ENCODE measurements around the gene BAIAP2. TPM values are rescaled to one million over a fixed set of nuclear protein-coding genes. Genes with fewer than 3 reads are reported as not detected.

The BAIAP2 gene
- total RNA-seq, 1 donor: 27.5 TPM

DNA sequence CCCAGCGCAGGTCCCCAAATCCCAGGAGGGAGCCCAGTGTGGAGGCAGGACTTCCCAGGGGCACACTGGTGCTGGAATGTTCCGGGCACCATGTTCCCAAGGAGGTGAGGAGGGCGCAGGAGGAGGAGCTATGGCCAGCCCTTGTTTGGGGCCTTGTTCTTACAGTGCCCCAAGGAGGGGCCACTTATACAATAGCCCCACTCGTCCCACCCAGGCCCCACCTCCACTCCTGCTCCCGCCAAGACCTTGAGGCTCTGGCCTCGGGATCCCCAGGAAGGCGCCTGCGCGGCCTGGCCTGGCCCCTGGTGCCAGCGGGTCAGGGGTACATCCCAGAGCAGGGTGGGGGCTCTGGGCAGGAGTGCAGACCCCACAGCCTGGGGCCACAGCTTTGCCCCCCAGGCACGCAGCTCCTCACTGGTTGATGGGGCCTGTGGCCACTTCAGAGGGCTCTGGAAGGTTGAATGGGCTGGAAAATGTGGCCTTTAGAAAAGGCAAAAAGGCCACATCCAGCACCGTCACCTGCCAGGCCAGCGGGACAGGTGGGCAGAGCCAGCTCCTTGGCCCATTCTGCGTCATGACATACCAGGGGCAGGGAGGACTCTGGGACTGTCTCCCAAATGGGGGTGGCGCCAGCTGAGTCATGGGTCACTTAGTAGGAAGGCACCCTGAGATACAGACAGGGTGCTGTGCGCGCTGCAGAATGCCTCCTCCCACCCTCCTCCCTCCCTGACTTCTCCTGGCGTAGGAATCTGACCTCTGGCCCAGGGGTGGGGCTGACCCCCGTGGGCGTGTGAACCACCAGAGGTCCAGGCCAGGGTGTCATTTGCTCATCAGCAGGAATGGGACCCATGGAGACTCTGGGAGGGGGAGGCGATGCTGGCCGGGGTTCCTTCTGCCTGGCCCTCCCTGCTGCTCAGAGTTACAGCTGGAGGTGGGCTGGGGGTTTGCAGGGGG, 98.1 kb downstream of the BAIAP2 start:
- H3K4me3 ChIP-seq (ENCODE audit: low read depth, low read length): no peak overlapping the region
- DNase-seq (ENCODE audit: low read depth): no peak
- TF ChIP-seq, protein P1, sequence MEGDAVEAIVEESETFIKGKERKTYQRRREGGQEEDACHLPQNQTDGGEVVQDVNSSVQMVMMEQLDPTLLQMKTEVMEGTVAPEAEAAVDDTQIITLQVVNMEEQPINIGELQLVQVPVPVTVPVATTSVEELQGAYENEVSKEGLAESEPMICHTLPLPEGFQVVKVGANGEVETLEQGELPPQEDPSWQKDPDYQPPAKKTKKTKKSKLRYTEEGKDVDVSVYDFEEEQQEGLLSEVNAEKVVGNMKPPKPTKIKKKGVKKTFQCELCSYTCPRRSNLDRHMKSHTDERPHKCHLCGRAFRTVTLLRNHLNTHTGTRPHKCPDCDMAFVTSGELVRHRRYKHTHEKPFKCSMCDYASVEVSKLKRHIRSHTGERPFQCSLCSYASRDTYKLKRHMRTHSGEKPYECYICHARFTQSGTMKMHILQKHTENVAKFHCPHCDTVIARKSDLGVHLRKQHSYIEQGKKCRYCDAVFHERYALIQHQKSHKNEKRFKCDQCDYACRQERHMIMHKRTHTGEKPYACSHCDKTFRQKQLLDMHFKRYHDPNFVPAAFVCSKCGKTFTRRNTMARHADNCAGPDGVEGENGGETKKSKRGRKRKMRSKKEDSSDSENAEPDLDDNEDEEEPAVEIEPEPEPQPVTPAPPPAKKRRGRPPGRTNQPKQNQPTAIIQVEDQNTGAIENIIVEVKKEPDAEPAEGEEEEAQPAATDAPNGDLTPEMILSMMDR (IDR thresholded peaks at IDR 0.05; ENCODE audit: insufficient read depth, low read length): no peak

GRCh38 chr17:81134064-81134781, 99.3 kb downstream of the BAIAP2 start:
- no peak for DNase-seq (ENCODE audit: low read depth)
- TF ChIP-seq, protein P1 (IDR thresholded peaks at IDR 0.05; ENCODE audit: insufficient read depth, low read length): no peak
- H3K4me3 ChIP-seq (ENCODE audit: low read depth, low read length): no peak overlapping the region

DNA sequence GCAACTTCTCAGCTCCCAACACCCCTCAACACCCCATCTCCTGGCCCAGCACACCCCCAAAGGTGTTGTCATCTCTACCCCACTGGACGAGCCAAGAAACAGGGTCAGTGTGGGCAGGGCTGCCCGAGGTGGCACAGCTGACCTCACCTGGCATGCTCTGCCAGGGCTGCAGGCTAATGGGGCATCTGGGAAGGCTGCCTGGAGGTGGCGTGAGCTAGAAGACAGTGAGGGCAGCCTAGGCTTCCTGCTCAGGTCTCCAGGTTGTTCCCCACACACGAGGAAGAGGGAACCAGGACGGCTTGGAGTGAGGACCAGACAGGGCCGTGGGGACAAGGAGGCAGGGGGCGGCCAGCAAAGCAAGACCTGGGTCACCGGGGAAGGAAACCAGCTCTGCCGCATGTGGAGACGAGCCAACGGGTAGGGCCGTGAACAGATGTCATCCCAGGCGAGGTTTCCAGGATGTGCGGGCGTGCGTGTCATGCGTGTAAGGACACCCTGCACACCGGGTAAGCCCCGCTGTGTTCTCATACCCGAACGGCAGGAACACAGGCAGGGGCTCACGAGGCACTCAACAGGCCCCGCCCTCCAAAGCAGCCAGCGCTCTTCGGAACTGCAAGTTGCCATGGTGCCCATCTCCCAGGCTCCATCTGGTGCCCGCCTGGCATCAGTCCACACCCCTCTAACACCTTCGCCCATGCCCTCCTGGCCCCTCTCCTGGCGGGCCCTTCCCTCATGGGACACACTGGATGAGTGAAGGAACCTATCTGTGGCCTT, 100.7 kb downstream of the BAIAP2 start:
- H3K4me3 ChIP-seq (ENCODE audit: low read depth, low read length): no peak overlapping the region
- DNase-seq (ENCODE audit: low read depth): no peak
- TF ChIP-seq, protein P1 (IDR thresholded peaks at IDR 0.05; ENCODE audit: insufficient read depth, low read length): no peak

DNA sequence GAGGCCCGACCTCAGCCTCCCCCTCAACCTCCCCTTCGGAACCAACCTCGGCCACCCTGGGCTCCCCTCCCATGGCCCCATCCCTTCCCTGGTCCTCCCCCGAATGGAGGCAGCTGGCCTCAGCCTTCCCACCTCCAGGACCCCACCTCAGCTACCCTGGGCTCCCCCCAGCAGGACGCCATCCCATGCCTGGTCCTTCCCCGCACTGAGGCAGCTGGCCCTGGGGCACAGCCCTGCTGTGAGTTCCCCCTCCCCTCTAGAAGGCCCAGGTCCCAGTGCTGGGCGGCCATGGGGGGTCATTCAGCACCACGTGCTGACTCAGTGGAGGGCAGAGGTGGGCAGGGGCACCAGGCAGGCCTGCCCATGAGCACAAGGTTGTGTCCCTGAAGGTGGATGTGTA, 101.4 kb downstream of the BAIAP2 start:
- H3K4me3 ChIP-seq (ENCODE audit: low read depth, low read length): no peak overlapping the region
- TF ChIP-seq, protein P1 (IDR thresholded peaks at IDR 0.05; ENCODE audit: insufficient read depth, low read length): no peak
- DNase-seq (ENCODE audit: low read depth): no peak

DNA sequence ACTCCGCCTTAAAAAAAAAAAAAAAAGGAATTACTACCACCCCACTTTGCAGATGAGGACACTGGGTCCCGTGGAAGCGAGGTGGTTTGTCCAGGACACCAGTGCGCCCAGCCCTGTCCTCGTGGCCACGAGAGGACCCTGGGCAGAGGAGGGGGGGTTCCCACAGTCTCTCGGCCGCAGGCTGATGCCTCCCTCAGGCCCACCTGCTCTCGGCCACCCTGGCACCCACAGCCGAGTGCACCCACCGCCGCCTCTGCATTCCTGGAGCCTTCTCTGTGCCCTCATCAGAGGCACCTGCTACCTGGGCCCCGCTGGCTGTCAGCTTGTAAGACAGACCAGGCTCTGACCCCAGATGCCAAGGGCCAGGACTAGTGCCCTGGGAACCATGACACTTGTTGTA, 102.3 kb downstream of the BAIAP2 start:
- DNase-seq (ENCODE audit: low read depth): no peak
- TF ChIP-seq, protein P1 (IDR thresholded peaks at IDR 0.05; ENCODE audit: insufficient read depth, low read length): no peak
- H3K4me3 ChIP-seq (ENCODE audit: low read depth, low read length): no peak overlapping the region

- no peak for DNase-seq (ENCODE audit: low read depth)
- TF ChIP-seq, protein P1 (IDR thresholded peaks at IDR 0.05; ENCODE audit: insufficient read depth, low read length): no peak
- no peak overlapping the region for H3K4me3 ChIP-seq (ENCODE audit: low read depth, low read length)
Measured at GRCh38 chr17:81138083-81138482, 103.1 kb downstream of the BAIAP2 start.

Measured in fibroblast of the aortic adventitia (primary cell).